ENCODE data around the gene SERPINF2. TPM values are rescaled to one million over a fixed set of nuclear protein-coding genes. Genes with fewer than 3 reads are reported as not detected.
"Not testable (repeated sequence)": the region's sequence is repeated elsewhere in the genome, so short reads cannot be mapped to it uniquely, and the experiment has no call there.

The SERPINF2 gene
- total RNA-seq, 1 donor from 2014 or later = 74.5 TPM

DNA sequence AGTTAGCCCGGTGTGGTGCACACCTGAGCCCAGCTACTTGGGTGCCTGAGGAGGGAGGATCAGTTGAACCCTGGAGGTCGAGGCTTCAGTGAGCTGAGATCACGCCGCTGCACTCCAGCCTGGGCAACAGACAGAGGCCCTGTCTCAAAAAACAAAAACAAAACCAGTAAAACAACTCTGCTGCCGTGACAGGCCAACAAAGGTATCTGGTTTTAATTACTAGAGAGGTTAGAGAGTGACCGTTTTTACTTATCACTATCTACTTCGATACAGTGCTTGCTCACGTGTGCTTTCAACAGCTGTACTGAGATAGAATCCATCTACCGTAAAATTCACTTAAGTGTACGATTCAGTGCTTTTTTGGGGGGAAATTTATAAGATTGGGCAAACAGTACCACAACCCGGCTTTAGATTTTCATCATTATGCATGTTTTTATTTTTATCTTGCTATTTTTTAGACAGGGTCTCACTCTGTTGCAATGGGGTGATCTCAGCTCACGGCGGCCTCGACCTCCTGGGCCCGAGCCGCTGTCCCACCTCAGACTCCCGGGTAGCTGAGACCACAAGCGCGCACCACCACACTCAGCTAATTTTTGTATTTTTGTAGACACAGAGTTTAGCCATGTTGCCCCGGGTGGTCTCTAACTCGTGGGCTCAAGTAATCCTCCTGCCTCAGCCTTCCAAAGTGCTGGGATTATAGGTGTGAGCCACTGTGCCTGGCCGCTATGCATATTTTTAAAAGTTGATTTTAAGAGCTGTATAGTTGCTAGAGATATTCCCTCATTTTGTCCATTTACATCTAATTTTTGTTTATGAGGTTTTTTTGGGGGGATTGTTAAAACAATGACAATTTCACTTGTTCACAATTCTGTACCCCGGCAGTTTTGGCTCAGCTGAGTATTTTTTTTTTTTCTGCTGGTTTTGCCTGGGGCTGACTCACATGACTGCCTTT, 50.1 kb downstream of the SERPINF2 start:
- H3K27me3 Mint-ChIP-seq = no peaks in the 10 kb centered on the region
- TF ChIP-seq, protein P1, sequence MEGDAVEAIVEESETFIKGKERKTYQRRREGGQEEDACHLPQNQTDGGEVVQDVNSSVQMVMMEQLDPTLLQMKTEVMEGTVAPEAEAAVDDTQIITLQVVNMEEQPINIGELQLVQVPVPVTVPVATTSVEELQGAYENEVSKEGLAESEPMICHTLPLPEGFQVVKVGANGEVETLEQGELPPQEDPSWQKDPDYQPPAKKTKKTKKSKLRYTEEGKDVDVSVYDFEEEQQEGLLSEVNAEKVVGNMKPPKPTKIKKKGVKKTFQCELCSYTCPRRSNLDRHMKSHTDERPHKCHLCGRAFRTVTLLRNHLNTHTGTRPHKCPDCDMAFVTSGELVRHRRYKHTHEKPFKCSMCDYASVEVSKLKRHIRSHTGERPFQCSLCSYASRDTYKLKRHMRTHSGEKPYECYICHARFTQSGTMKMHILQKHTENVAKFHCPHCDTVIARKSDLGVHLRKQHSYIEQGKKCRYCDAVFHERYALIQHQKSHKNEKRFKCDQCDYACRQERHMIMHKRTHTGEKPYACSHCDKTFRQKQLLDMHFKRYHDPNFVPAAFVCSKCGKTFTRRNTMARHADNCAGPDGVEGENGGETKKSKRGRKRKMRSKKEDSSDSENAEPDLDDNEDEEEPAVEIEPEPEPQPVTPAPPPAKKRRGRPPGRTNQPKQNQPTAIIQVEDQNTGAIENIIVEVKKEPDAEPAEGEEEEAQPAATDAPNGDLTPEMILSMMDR (IDR thresholded peaks at IDR 0.05; ENCODE audit: unreplicated experiment) = no peak
- peaks cover 5% of the 10 kb centered on the region for H3K36me3 Mint-ChIP-seq (ENCODE audit: insufficient read depth)
- no peak for DNase-seq (ENCODE audit: low spot score, unreplicated experiment)
- no peak overlapping the region for H3K4me3 Mint-ChIP-seq (ENCODE audit: low read depth)
- no peaks in the 10 kb centered on the region for H3K4me1 Mint-ChIP-seq (ENCODE audit: low read depth)
- peak overlapping the region; percentile 41 for H3K27ac Mint-ChIP-seq
- no peaks in the 10 kb centered on the region for H3K9me3 Mint-ChIP-seq (ENCODE audit: low read depth)

DNA sequence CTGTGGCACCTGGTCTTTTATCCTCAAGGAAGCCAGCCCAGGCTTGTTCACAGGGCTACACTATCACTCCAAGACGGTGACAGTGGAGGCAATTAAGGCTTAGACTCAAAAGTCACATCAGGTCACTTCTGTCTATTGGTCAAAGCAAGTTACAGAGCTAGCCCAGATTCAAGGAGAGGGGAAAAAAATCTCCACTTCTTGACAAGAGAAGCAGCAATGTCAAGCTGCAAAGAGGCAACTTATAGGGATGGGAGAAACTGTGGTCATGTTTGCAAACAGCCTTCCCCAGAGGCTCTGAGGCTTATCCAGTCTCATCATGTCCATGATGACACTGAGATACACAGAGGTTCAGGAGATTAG, 50.8 kb downstream of the SERPINF2 start:
- Mint-ChIP-seq H3K36me3 (ENCODE audit: insufficient read depth) (peaks cover 5% of the 10 kb centered on the region), H3K4me3 (ENCODE audit: low read depth) (no peak overlapping the region), H3K27ac (peak overlapping the region; percentile 33), H3K9me3 (ENCODE audit: low read depth) (no peaks in the 10 kb centered on the region), H3K4me1 (ENCODE audit: low read depth) (no peaks in the 10 kb centered on the region), H3K27me3 (no peaks in the 10 kb centered on the region)
- no peak for DNase-seq (ENCODE audit: low spot score, unreplicated experiment)
- TF ChIP-seq, protein P1 (IDR thresholded peaks at IDR 0.05; ENCODE audit: unreplicated experiment) = no peak

DNA sequence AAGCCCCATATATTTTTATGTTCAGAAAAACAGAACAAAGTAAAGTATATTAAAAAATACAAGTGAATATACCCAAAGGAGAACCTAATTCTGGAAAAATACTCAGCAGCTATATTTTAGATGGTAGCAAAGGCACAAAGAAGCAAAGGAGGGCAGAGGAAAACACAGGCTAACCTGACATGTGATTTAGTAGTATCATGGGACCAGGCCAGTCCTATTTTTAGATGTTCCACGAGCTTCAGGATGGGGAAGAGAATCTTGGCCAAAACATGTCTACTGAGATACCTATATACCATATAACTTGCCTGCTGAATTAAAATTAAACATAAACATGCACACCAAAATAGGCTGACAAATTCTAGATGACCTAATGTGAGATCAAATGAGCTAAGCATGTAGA, 54.1 kb downstream of the SERPINF2 start:
- no peak overlapping the region for H3K4me3 Mint-ChIP-seq (ENCODE audit: low read depth)
- TF ChIP-seq, protein P1 (IDR thresholded peaks at IDR 0.05; ENCODE audit: unreplicated experiment) = no peak
- no peak for DNase-seq (ENCODE audit: low spot score, unreplicated experiment)
- H3K27ac Mint-ChIP-seq = no peak overlapping the region
- H3K4me1 Mint-ChIP-seq (ENCODE audit: low read depth) = no peaks in the 10 kb centered on the region
- peaks cover 3% of the 10 kb centered on the region for H3K36me3 Mint-ChIP-seq (ENCODE audit: insufficient read depth)
- no peaks in the 10 kb centered on the region for H3K27me3 Mint-ChIP-seq
- no peaks in the 10 kb centered on the region for H3K9me3 Mint-ChIP-seq (ENCODE audit: low read depth)

DNA sequence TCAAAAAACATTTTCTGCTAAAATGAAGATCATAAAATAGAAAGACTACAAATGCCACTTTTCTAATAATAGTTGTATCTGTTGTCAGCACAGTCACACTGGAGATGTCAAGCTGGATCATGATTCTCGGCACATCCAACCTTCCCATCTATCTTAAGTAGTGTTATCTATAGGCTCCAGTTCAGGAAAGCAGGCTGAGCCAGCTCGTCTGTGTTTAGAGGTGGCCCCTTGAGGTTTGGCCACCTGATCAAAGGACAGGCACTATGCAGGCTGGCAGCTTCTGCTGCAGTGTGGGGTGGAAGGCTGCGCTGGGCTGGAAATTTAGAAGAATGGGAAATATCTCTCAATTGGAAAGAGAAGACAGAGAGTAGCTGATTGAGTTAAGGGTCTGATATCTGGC, 54.7 kb downstream of the SERPINF2 start:
- no peaks in the 10 kb centered on the region for H3K4me1 Mint-ChIP-seq (ENCODE audit: low read depth)
- DNase-seq (ENCODE audit: low spot score, unreplicated experiment) = no peak
- H3K27me3 Mint-ChIP-seq = no peaks in the 10 kb centered on the region
- TF ChIP-seq, protein P1 (IDR thresholded peaks at IDR 0.05; ENCODE audit: unreplicated experiment) = no peak
- no peaks in the 10 kb centered on the region for H3K9me3 Mint-ChIP-seq (ENCODE audit: low read depth)
- H3K4me3 Mint-ChIP-seq (ENCODE audit: low read depth) = no peak overlapping the region
- H3K27ac Mint-ChIP-seq = no peak overlapping the region
- peaks cover 3% of the 10 kb centered on the region for H3K36me3 Mint-ChIP-seq (ENCODE audit: insufficient read depth)

DNA sequence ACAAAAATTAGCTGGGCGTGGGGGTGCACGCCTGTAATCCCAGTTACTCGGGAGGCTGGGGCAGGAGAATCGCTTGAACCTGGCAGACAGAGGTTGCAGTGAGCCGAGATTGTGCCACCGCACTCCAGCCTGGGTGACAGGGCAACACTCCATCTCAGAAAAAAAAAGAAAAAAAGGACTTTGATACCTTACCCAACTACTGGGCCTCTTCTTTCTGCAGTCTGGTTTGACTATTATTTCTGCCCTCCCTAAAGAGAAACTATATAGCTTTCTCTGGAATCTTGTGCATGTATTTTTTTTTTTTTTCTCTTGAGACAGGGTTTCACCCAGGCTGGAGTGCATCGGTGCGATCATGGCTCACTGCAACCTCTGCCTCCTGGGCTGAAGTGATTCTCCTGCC, 55.2 kb downstream of the SERPINF2 start:
- H3K4me1 Mint-ChIP-seq (ENCODE audit: low read depth); H3K36me3 Mint-ChIP-seq (ENCODE audit: insufficient read depth); DNase-seq (ENCODE audit: low spot score, unreplicated experiment); H3K4me3 Mint-ChIP-seq (ENCODE audit: low read depth); H3K27me3 Mint-ChIP-seq; H3K27ac Mint-ChIP-seq; H3K9me3 Mint-ChIP-seq (ENCODE audit: low read depth): not testable (repeated sequence)

DNA sequence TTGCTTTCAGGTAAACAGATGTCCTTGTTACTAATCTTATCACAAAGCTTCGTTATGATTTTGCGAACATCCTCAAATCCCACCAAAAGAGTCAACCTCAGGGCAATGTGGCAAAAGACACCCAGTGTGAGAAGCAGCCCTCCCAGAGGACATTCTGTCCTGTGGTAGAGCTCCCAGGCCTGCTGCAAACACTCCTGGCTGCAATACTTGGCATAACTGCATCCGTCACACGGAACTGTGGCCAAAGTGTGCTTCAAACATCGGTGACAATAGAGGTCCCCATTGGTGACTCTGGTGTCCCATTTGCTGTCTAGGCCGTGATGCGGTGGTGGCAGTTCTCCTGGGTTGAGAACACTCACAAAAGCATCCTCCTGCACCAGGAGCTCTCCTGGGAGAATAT, 57.6 kb downstream of the SERPINF2 start:
- TF ChIP-seq, protein P1 (IDR thresholded peaks at IDR 0.05; ENCODE audit: unreplicated experiment) = no peak
- Mint-ChIP-seq H3K36me3 (ENCODE audit: insufficient read depth) (peaks cover 8% of the 10 kb centered on the region), H3K4me1 (ENCODE audit: low read depth) (no peaks in the 10 kb centered on the region), H3K4me3 (ENCODE audit: low read depth) (no peak overlapping the region), H3K27ac (no peak overlapping the region), H3K9me3 (ENCODE audit: low read depth) (no peaks in the 10 kb centered on the region), H3K27me3 (no peaks in the 10 kb centered on the region)
- no peak for DNase-seq (ENCODE audit: low spot score, unreplicated experiment)

Data from progenitor cell of endocrine pancreas (in vitro differentiated cells).